Activated T-cell treated with anti-CD3 and anti-CD28 coated beads for 48 hours (primary cell): ENCODE measurements around the gene CCDC159.
A peak's percentile ranks its signal among the peaks of the same experiment; 100 is the strongest.
"Not testable (repeated sequence)": the region's sequence is repeated elsewhere in the genome, so short reads cannot be mapped to it uniquely, and the experiment has no call there.

ENCODE experiments used
- DNase-seq: peaks from one replicate; pipeline ENCODE4 v3.0.0-alpha.2; 2020; ENCODE audit warnings: low read depth

CCDC159 gene

DNA sequence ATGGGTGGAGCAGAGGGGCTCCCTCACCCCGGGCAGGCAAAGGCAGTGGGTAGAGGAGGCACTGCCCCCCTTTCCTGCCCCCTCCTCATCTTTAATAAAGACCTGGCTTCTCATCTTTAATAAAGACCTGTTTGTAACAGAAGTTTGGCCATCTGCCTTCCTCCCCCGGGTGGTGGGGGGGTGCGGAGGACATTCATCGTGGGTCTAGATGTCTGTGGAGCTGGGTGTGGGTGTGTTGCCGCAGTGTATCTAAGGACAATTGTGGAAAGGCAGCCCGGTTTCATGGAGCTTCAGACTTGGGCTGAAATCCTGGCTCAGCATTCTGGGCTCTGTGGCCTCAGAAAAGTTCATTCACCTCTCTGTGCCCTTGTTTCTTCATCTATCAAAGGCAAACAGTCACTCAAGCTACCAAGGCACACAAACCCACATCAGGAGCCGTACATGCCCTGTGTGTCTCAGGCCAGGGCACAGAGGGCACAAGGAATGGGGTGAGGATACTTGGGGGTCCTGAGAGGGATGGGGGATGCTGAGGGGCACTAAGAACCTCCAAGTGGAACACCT lies 19.3 kb downstream of the CCDC159 start:
- DNase-seq = no peak

DNA sequence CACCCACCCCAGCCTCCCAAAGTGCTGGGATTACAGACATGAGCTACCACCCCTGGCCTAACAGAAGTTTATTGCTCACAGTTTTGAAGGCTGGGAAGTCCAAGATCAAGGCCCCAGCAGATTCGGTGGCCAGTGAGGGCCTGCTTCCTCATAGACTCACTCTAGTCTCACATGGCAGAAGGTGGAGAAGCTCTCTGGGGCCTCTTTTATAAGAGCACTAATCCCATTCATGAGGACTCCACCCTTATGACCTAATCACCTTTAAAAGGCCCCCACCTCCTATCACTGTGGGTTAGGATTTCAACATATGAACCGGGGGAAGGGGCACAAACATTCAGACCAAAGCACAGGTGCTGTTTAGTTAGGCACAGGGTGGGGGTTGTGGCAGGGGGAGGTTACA lies 21.2 kb downstream of the CCDC159 start:
- no peak for DNase-seq

DNA sequence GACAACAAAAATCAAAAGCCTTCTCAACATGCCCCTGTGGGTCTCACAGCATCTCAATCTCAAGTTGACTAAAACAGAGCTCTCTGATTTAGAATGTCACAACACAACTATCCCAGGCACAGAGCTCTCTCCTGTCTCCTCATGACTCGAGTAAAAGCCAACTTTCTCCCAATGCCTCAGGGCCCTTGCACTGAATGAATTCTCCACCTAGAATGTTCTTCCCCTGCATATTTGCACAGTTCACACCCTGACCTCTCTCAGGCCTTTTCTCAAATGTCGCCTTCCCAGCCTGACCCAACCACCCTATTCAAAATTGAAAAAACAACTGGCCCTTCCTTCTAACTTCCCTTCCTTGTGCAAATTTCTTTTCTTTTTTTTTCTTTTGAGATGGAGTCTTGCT lies 24.4 kb downstream of the CCDC159 start:
- DNase-seq = no peak

- no peak for DNase-seq
Measured at GRCh38 chr19:11373166-11373884, 27.0 kb downstream of the CCDC159 start.

DNA sequence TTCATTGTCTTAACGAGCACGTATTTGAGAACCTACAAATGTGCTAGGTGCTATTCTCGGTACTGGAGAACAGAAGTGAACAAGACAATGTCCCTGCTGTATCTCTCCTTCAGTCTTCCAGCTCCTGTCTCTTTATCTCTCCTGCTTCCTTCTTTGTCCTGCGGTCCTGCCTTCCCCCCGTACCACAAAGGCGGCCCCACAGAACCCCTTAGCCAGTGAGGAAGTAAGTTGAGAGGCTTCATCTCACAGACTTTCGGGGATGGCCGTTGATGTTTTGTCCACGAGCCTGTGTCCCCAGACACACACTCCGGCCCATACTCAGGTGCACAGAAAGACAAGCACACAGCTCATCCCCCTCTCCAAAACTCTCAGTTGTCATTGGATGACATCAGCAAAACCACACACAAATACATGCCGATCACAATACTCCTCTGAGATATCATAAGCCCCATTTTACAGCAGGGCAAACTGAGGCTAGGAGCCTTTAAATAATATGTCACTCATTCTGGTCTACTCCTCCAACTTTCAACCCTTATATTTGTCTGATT lies 27.6 kb downstream of the CCDC159 start:
- DNase-seq = no peak

- peak; percentile 94 for DNase-seq
Measured at GRCh38 chr19:11374433-11375142, 28.3 kb downstream of the CCDC159 start, which contains the start of gene SWSAP1. TSS of gene SWSAP1 (plus strand) at chr19:11374666. CDS start at chr19:11374681, 15 bp downstream.

GRCh38 chr19:11375143-11375948 lies 29.0 kb downstream of the CCDC159 start:
- DNase-seq = peak; percentile 56

DNA sequence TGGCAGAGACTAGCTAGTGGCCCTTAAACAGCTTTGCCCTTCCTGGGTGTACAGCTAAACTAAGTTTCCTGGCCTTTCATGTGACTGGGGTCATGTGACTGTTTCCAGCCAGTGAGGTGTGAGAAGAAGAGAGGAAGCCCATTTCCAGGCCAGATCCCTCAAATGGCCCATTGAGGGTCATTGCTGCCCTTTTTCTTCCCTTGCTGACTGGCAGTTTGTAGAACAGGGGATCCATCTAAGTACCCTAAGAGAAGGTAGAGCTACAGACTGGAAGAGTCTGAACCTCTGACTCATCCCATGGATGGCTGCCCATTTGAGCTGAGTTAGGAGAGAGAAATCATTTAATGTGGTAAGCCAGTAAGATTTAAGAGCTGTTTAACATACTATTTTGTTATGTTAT lies 30.9 kb downstream of the CCDC159 start:
- DNase-seq = no peak

DNA sequence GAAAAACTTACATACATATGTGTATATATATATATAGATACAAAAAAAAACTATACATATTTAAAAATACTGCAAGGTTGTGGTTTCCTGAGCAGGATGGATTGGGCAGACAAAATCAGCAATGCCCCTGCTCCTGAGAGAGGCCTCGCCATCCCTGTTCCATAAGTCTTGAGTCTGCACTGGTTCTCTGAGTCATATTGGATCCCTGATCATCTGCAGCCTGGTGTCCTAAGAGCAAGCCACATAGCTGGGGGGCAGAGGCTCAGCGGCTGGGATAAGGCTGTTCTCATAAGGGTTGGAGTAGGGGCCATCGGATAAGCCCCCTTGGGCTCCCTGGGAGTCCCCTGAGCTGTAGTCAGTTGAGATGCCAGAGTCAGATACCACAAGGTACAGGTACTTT lies 31.4 kb downstream of the CCDC159 start:
- DNase-seq = no peak

DNA sequence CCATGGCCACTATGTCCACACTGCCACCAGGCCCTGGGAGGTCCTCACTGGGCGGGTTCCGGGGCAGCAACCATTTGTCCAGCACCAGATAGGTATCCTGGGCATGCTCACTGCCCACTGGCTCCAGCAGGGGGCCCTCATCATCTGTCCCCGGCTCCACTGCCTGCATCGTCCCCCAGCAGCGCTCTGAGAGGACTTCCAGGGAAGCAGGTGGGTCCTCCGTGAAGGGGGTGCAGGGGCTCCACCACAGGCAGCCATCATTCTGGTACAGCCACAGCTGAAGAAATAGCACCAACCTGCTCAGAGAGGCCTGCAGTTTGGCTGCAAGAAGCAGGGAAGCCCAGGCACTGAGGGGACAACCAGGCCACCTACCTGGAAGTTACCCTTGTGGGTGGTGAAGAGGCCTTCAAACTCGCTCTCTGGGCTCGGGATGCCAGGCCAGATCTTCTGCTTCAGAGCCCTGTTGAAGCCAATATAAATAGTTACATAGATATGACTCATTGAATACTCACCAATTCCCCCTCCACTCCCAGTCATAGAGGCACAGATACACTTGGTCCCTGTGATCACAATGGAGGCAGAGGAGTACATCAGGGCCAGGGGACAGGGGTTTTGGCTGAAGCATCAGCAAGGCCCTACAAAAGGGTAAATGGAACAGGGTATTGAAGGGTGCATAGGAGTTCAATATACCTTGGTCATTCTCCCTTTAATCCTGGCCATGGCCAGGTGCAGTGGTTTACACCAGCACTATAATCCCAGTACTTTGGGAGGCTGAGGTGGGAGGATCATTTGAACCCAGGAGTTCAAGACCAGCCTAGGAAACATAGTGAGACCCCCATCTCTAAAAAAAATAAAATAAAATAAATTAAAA lies 32.2 kb downstream of the CCDC159 start:
- DNase-seq = no peak

DNA sequence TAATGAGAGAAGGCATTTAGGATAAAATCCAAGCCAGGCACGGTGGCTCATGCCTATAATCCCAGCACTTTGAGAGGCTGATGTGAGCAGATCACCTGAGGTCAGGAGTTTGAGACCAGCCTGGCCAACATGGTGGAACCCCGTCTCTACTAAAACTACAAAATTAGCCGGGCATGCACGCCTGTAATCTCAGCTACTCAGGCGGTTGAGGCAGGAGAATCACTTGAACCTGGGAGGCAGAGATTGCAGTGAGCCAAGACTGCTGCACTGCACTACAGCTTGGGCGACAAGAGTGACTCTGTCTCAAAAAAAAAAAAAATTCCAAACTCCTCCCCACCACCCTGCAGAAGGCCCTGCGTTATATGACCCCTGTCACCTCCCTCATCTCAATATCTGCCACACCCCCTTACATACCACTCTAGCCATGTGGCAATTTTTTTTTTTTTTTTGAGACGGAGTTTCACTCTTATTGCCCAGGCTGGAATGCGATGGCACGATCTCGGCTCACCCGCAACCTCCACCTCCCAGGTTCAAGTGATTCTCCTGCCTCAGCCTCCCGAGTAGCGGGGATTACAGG lies 33.0 kb downstream of the CCDC159 start:
- DNase-seq = not testable (repeated sequence)

GRCh38 chr19:11379857-11380350 lies 33.6 kb downstream of the CCDC159 start:
- DNase-seq = no peak

GRCh38 chr19:11380653-11381537 lies 34.6 kb downstream of the CCDC159 start:
- peak; percentile 92 for DNase-seq

DNA sequence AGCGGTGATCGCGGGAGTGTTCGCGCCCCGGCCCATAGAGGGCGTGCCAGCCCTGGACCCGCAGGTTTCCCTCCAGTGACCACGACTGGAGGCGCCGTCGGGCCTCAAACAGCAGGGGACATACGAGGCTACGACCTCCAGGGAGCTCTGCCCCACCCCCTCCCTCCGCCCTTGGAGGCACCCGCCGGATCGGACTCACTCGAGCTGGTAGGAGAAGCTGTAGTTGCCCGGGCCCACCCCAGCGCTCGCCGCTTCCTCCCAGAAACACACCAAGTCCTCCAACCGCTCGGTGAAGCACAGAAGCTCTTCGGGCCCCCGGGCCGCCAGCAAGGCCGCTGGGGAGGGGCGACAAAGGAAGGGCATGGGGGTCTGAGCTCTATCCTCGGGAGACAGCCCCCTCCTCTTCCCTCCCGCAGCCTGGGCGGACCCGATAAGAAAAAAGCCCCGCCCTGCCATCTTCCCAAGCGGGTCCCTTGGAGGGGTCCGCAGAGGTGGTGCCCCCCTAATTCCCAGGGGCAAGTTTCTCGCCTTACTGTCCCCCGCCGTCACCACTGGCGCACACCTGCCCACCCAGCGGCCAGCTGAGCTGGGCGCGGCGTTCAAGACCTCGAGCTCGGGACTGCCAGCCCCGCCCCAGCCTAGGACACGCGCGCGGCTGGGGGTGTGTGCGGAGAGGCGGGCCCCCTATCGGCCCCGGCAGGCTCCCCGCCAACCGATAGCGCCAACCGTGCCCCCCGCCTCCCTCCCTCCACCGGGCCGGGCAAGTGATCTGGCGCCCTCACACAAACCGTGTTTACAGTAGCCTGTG lies 36.8 kb downstream of the CCDC159 start:
- DNase-seq = no peak

DNA sequence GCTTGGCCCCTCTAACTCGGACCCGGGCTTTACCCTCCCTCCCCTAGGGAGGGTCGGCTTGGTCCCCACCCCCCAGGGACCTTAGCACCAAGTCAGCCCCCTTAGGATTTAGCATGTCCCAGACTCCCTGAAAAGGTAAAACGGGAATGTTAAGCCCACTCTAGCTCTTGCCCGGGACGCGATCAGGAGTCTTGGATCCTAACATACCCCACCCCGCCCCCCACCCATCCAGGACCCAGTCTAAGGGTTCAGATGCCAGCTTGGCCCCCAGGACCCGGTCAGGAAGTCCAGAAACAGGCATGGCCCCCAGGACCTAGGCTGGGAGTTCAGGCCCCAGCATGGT lies 37.4 kb downstream of the CCDC159 start:
- DNase-seq = no peak

GRCh38 chr19:11384778-11385129 lies 38.4 kb downstream of the CCDC159 start:
- no peak for DNase-seq

DNA sequence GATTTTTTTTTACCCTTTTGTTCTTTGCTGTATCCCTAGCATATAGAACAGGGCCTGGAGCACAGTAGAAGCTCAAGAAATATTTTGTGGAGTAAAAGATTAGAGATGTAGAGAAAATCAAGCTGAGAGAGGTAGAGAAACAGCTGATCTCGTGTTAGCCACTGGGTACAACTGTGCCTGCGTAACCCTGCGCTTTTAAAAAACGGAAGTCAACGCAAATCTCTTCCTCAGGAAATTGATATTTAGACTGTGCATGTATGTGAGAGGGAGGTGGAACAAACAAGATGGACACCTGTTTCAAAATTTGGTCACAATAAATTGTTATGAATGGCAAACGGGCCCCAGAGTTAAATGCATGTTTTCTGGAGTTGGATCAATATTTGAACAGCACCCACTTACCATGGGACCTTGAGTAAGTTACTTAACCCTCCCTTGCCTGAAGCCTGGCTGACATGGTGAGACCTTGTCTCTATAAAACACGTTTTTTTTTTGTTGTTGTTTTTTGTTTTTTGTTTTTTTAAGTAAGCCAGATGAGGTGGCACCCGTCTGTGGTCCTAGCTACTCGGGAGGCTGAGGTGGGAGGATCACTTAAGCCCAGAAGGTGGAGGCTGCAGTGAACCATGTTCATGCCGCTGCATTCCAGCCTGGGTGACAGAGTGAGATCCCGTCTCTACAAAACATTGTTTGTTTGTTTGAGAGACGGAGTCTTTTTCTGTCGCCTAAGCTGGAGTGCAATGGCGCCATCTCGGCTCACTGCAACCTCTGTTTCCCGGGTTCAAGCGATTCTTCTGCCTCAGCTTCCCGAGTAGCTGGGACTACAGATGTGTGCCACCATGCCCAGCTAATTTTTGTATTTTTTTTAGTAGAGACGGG lies 41.1 kb downstream of the CCDC159 start:
- DNase-seq = no peak

GRCh38 chr19:11390359-11390758 lies 44.0 kb downstream of the CCDC159 start:
- DNase-seq = no peak
